Stimulated activated CD4-positive, alpha-beta T cell treated with anti-CD3 and anti-CD28 coated beads, Interleukin-4, amount 100 ng/mL, for 24 hours (primary cell): ENCODE data around the gene RNF111.

Experiments
- DNase-seq: peaks from one replicate; pipeline ENCODE4 v3.0.0-alpha.2; 2020

Gene RNF111

DNA sequence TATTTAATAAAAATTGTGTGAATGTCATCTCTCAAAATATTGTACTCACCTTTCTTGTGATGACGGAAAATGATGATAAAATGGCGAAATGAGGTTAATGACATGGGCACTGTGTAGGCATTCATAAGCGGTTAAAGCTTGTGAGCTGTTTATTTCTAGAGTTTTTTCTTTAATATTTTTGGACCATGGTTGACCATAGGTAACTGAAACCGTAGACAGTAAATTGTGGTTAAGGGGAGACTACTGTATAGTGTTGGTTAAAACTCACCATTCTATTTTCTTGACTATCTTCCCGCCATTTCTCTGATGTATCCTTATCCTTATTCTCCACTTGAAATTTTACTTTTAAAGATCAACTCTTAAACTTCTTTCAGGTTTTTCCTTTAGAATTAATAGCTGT is 14.5 kb downstream of the RNF111 start:
- DNase-seq, result no peak

DNA sequence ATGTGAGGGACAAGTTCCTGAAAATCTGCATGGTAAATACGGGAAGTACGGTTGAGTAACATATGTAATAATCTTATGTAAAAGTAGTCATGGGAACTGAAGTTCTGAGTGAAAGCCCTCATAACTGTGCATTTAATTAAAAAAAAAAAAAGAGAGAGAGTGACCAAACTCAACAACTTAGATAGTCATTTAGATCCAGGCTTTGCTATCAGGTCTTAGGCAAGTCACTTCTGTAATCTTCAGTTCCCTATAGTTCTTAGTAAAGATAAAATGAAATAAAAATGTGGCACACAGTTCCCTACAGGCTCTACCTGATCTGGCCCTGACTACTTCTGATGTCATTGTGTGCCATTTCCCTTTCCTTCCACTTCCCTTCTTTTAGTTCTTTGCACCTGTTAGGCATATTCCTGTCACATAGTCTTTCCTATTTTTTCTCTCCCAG is 15.0 kb downstream of the RNF111 start:
- no peak for DNase-seq

DNA sequence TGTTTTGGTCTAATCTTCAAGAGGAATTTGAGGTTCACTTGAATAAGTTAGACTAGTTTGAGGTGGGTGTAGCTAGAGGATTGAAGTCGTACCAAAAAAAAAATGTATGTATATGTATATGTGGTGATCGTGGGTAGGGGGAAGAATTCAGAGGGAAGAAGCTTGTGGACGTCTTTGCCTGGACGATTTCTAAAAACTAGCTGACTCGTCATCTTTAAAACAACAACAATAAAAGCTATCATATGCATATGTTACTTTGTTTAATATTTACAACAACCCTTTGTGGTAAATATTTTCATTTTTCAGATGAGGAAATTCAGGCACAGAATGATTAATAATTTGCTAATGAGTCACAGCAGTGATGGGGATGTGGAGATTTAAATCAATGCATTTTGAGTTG is 18.1 kb downstream of the RNF111 start:
- no peak for DNase-seq

DNA sequence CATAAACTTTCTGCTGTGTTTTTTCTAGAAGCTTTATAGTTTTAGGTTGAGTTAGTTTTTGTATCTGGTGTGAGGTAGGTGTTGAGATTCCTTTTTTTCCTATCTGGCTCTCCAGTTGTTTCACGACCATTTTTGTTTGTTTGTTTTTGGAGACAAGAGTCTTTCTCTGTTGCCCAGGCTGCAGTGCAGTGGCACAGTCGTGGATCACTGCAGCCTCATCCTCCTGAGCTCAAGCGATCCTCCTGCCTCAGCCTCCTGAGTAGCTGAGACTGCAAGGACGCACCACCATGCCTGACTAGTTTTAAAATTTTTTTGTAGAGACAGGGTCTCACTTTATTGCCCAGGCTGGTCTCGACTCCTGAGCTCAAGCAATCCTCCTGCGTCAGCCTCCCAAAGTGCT is 20.6 kb downstream of the RNF111 start:
- no peak for DNase-seq

DNA sequence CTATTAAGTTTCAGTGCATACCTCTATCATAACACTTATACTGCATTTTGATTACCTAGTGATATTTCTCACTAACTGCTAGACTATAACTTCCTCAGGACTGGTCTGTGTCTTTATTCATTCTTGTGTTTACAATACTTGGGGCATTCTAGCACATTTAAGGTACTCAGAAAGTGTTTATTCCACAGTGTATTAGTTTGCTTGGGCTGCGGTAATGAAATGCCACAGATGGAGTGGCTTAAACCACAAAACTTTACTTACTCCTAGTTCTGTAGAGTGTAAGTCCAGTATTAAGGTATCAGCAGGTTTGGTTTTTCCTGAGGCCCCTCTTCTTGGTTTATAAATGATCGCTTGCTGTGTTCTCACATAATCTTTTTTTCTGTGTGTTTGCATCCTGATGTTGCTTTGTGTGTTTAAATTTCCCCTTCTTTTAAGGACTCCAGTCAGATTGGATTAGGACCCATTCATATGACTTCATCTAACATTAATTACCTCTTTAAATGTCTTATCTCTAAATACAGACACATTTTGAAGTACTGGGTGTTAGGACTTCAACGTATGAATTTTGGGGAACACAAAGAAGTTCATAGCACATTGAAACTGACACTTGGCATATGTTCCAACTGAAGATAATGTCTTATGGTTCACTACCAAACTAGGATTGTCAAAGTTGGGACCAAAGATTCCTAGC is 23.9 kb downstream of the RNF111 start:
- no peak for DNase-seq

DNA sequence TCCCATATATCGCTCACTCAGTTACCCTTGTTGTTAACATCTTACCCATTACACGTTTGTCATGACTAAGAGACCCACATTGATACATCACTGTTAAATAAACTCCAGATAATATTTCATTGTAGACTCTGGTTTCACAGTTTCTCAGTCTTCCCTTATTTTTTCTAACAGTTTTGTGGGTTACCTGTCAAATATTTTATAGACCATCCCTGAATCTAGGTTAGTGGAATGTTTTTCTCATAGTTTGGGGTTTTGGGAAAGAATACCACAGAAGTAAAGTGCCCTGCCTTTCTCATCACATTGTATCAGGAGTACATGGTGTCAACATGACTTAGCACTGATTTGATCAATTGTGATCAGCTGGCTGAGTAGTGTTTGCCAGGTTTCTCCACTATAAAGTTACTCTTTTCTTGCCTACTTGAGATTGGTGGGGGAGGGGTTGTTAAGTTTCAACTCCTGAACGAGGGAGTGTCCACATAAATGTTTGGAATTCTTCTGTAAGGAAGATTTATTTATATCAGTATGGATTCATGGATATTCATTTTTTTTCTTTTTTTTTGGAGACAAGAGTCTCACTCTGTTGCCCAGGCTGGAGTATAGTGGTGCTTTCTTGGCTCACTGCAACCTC is 25.9 kb downstream of the RNF111 start:
- no peak for DNase-seq

DNA sequence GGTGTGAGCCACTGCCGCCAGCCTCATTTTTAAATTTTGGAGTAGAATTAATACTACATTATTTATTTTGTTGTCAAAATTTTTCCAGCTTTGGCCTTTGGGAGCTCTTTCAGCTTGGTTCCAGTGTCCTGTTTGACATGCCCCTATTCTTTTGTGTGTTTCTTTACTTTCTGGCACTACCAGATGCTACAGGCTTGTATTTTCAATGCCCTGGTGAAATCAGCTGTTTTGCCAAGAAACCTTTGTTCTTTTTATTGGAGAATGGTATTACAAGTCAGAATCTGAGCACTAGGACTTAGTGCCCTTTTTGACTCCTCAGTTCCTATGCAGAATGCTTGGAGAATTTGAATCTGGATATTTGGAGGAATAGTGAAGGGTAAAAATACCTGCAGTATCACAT is 26.6 kb downstream of the RNF111 start:
- no peak for DNase-seq

DNA sequence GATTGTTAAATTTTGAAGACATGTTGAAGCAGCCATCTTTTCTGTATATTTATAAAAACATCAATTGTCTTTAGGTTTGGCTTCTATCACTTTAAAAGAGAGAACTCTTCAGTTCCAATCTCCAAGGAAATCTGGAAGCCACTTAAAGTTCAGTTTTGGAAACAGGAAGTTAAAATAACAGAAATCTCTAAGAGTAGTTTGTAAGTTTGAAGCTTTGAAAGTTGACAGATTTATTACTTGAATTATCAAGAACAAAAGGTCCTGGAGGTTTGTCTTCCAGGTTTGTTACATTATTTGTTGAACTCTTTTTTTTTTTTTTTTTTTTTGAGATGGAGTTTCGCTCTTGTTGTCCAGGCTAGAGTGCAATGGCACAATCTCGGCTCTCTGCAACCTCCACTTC is 30.0 kb downstream of the RNF111 start:
- DNase-seq, result no peak

DNA sequence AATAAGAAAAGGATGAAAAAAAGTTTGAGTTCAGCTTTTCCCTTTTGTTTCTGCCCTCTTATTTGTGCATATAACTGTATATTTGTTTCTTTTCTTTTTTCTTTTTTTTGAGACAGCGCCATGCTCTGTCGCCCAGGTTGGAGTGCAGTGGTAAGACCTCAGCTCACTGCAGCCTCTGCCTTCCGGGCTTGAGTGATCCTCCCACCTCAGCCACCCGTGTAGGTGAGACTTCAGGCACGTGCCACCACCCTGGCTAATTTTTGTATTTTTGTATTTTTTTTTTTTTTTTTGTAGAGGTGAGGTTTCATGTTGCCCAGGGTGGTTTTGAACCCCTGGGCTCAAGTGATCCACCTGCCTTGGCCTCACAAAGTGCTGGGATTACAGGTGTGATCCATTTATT is 31.4 kb downstream of the RNF111 start:
- no peak for DNase-seq

DNA sequence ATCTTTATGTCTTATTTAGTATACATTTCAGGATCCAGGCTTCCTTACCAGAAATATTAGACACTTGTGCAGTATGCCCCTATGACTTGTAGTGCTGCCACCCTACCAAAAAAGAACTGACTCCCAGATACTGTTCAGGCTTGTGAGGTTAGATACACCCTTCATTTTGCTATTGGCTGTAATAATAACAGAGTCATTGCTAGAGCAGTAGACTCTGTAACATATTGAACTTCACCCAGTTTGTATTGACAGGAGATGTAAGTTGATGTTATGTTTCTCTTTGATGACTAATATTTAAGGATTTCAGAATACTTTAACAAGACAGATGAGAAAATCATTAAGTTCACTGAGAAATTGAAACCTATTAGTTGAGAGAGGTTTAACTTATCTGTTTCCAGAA is 32.9 kb downstream of the RNF111 start:
- DNase-seq, result no peak

DNA sequence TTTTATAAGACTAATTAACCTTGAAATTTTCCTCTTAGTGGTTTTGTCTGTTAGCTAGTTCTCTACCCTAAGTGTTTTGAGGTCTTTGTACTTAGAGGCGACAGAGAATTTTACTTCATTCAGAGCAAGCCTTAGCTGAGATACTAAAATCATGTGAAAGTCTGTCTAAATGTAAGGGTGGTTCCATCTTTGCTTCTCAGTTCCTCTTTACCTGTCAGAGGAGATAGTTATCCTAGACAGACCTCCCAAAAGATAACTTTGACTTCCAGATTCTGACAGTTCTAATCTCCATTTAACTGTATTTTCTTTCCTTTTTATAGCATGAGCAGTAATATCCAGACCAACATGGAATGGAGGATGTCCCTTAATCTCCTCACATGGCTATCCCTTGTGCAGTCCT is 34.7 kb downstream of the RNF111 start:
- DNase-seq, result no peak

DNA sequence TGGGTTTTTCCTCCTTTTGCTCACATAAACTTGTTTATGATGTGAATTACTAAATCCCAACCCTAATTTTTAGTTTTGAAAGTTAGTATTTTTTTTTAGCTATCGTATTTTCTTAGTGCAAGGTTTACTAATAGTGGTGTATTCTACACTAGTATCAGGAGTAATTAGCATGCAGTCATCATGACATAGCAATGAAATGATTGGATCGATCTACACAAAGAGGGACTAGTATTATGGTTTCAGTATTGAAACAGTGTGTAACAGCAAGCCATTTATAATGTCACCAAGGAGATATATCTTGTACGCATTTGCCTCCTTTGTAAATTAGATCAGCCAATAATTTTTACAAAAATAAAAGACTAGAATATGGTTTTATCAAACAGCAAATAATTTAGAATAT is 38.7 kb downstream of the RNF111 start:
- no peak for DNase-seq

DNA sequence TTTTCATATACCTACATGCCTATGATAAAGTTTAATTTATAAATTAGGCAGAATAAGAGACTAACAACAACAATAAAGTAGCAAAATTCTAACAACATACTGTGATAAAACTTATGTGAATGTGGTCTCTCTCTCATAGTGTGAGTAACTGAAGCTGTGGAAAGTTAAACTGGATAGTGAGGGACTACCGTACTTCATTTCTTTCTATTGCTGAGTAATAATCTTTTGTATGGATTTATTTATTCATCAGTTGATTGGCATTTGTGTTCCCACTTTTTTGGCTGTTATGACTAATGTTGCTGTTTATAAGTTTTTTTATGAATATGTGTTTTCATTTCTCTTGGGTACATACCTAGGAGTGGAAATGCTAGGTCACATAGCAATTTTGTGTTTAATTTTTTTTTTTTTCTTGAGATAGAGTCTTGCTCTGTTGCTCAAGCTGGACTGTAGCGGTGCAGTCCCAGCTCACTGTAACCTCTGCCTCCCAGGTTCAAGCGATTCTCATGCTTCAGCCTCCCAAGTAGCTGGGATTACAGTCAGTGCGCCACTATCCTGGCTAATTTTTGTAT is 41.0 kb downstream of the RNF111 start:
- DNase-seq, result no peak

DNA sequence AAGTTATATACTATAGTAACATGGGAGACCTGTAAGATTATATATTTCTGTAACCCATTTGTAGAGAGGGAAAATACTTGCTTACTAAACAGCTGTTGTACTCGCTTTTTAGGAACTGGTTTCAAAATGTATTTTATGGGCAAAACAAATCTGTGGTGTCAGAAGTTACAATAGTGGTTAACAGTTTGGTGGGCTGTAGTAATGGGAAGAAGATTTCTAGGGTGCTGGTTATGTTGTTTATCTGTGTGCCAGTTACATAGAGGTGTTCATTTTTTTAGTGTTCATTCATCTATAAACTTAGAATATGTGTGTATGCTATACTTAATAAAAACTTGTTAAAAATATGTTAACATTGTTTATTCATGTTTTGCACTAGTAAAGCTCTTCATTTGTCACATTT is 42.1 kb downstream of the RNF111 start:
- no peak for DNase-seq

DNA sequence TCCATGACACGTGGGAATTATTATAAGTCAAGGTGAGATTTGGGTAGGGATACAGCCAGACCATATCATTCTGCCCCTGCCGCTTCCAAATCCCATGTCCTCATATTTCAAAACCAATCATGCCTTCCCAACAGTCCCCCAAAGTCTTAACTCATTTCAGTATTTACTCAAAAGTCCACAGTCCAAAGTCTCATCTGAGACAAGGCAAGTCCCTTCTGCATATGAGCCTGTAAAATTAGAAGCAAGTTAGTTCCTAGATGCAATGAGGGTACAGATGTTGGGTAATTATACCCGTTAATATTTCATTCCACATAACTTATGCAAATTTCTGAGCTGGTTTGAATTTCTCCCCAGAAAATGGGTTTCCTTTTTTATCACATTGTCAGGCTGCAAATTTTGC is 47.7 kb downstream of the RNF111 start:
- DNase-seq, result no peak

DNA sequence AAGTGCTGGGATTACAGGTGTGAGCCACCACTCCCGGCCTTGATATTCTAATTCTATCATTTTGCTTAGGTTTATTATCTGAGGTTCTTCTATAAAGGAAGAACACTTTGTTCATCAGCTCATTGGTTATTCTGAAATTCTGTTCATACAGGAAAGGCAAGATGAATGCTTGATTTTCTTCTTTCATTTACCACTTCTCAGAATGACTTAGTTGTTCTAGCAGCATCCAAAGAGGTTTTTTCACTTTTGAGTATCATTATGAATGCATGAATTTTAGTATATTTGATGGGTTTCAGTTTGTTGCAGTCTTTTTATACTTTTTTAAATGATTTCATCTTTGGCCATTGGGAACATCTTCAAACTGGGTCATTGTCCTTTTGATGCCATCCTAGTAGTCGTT is 51.8 kb downstream of the RNF111 start:
- no peak for DNase-seq

DNA sequence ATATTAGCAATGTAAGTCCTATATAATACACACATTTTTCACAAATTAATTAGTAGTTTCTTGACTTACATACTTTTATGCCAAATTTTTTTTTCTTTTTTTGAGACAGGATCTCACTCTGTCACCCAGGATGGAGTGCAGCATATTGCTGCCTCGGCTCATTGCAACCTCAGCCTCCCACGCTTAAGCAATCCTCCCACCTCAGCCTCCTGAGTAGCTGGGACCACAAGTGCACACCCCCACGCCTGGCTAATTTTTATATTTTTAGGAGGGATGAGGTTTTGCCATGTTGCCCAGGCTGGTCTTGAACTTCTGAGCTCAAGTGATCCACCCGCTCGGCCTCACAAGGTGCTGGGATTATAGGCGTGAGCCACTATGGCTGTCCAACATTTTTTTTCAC is 54.6 kb downstream of the RNF111 start:
- no peak for DNase-seq

DNA sequence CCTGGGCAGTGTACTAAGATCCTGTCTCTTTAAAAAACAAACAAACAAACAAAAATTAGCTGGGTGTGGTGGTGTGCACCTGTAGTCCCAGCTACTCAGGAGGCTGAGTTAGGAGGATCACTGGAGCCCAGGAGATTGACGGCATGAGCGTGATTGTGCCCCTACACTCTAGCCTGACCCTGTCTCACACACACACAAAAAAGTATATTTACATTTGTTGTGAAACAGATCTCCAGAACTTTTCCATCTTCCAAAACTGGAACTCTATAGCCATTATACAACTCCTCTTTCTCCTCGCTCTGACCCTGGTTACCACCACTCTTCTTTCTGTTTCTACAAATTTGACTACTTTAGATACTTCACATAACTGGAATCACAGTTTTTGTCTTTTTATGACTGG is 61.4 kb downstream of the RNF111 start:
- no peak for DNase-seq

DNA sequence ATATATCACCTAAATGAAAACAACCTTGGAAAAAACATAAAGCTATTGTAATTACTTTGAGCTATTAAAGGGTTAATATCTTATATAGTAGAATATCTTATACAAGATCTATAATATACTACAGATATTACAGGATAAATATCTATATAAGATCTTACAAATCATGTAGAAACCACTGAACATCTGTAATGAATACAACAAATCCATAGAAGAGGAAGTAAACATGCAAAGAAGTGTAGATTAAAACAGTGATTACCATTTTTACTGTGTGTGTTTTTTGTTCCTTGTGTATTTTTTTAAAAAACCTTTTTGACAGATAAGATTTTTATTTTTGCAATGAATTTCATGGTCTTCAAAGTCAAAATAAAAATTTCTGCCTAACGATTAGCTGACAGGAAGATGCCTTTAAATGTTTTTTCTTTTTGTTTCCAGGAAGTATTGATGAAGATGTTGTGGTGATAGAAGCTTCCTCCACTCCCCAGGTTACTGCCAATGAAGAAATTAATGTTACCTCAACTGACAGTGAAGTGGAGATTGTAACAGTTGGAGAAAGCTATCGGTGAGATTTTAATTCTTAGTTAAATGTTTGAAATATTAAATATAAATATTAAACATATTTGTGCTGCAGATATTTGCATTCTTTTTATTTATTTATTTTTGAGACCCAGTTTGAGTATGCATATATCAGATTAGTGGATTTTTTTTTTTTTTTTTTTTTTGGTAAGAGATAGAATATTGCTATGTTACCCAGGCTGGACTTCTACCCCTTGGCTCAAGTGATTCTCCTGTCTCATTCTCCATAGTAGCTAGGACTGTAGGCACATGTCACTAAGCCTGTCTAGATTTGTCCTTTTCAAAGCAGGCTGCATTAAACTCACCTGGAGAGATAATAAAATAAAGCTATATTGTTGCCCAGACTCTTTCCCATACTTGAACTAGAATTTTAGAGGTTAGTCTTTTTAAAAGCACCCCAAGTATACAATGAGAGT is 64.7 kb downstream of the RNF111 start:
- no peak for DNase-seq

DNA sequence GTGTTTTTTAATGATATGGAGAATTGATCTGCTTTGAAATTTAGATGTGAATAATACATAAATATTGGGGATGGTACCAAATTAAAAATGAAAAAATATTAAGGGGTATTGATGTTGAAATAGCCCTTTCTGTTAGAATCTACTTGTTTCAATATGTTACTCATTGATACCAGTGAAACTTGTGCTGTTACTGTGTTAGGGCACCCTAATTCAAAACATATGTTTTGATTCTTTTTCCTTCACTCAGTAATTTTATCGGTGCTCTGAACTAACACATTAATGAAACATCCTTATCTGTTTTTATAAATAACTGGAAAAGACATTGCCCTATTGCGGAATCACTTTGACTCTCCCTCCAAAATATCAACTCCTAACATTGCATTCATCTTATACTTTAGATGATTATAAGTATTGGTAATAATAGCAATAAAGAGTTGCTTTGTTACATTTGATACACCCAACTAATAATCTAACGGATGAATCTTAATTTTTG is 65.5 kb downstream of the RNF111 start:
- DNase-seq, result no peak

DNA sequence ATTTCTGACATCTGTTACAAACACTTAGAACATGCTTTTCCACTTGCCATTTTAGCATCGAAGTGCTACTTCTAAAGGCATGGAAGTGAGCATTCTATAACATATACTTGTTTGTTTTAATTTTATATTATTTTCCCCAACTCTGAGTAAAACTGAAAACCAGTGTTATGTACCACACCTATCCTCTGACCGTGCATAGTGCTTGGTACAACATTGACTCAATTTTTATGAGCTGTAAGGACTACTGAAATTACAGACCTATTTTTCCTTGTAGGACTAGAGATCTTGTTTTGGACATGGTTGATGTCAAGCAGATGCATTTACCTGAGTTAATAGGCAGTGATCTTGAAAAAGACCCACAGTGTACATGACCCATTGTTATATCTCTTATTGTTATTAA is 66.0 kb downstream of the RNF111 start:
- DNase-seq, result no peak

DNA sequence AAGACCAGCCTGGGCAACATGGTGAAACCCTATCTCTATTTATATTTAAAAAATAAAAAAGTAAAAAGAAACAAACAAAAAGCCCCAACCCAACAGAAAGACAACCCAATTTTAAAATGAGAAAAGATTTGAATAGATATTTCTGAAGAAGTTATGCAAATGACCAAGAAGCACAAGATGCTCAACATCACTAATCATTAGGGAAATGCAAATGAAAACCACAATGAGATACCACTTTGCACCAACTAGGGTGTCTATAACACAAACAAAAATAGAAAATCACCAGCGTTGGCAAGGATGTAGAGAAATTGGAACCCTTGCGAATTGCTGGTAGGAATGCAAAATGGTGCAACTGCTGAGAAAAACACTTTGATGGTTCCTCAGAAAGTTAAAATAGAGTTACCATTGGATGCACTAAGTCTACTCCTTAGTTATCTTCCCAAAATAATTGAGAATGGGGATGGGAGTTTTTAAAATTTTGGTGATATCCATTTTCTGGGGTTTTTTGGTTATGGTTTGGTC is 71.7 kb downstream of the RNF111 start:
- DNase-seq, result no peak

DNA sequence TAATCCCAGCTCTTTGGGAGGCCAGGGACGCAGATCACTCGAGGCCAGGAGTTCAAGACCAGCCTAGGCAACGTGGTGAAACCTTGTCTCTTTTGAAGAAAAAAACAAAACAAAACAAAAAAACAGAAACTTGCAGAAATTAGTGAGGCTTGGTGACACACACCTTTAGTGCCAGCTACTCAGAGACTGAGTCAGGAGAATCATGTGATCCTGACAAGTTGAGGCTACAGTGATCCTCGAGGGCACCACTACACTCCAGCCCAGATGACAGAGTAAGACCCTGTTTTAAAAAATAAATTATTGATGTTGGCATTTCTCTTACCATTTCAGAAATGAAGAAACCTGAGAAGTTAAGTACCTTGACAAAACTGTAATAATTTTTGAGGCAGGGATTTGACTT is 72.9 kb downstream of the RNF111 start:
- no peak for DNase-seq
